Gastroesophageal sphincter (tissue), 3 donors: ENCODE measurements around the gene GP1BB.

ENCODE experiments used
- EP300 ChIP-seq: sonication (generic); formaldehyde crosslinking; IDR thresholded peaks from one replicate; pipeline ENCODE4 v1.6.1; 2017; ENCODE audit warnings: antibody characterized with exemption, mild to moderate bottlenecking
- POLR2A ChIP-seq, 2 donors: fragments of 450-650 bp; IDR thresholded peaks; one replicate each; pipeline ENCODE4 v1.6.1; 2017; ENCODE audit warnings: antibody characterized with exemption in 2 of 2, mild to moderate bottlenecking in 2 of 2, moderate library complexity in 1 of 2
- POLR2AphosphoS5 ChIP-seq: sonication (generic); formaldehyde crosslinking; IDR thresholded peaks from one replicate; pipeline ENCODE4 v1.6.1; 2017; ENCODE audit warnings: antibody characterized with exemption
- TF ChIP-seq, protein P1 (sequence below), 4 experiments: fragments of 200-600 bp in 2 of 4; fragments of 450-650 bp in 2 of 4; sonication (generic) in 1 of 4; IDR thresholded peaks; one replicate each; pipeline ENCODE4 v1.5.1; 2017 to 2019; ENCODE audit warnings: antibody characterized with exemption in 4 of 4, mild to moderate bottlenecking in 2 of 4, moderate library complexity in 2 of 4

DNA sequence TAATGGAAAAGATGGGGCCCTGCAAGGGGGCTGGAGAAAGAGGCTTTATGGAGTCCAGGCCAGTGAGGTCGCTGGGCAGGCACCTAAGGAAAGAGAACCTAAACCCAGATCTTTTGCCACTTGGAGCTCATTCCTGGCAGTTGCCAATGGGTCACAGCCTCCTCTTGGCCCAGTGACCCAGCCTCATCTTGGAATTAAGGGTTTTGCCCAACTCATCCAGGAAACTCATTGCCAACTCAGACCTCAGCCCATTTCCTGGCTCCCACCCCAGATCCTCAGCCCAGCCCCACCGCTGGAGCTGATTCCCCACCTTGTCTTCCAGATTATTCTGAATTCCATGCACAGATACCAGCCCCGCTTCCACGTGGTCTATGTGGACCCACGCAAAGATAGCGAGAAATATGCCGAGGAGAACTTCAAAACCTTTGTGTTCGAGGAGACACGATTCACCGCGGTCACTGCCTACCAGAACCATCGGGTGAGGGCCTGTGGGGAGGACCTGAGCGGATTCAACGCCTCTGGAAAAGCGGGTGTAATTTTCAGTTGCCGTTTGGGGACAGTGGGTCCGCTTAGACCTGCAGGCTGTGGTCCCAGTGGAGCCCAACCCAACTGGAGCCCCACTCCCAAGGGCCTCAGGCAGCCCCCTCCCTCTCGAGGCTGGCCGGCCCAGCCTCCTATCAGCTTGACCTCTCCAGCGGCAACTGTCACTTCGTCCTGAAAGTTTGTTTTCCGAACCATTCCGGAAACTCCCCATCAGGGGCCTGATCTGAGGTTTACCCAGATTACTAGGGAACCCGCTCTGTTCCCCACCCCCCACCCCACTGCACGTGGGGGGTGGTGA lies 41.5 kb downstream of the GP1BB start:
- TF ChIP-seq, protein P1, sequence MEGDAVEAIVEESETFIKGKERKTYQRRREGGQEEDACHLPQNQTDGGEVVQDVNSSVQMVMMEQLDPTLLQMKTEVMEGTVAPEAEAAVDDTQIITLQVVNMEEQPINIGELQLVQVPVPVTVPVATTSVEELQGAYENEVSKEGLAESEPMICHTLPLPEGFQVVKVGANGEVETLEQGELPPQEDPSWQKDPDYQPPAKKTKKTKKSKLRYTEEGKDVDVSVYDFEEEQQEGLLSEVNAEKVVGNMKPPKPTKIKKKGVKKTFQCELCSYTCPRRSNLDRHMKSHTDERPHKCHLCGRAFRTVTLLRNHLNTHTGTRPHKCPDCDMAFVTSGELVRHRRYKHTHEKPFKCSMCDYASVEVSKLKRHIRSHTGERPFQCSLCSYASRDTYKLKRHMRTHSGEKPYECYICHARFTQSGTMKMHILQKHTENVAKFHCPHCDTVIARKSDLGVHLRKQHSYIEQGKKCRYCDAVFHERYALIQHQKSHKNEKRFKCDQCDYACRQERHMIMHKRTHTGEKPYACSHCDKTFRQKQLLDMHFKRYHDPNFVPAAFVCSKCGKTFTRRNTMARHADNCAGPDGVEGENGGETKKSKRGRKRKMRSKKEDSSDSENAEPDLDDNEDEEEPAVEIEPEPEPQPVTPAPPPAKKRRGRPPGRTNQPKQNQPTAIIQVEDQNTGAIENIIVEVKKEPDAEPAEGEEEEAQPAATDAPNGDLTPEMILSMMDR (IDR thresholded peaks at IDR 0.05), result no peak
- TF ChIP-seq POLR2AphosphoS5, result no peak
- TF ChIP-seq POLR2A (IDR thresholded peaks at IDR 0.05), result no peak
- TF ChIP-seq EP300, result no peak
